HG03064 (cell line): ENCODE data around the gene RHBDF1.
"Not testable (repeated sequence)": the region's sequence is repeated elsewhere in the genome, so short reads cannot be mapped to it uniquely, and the experiment has no call there.

ENCODE experiments used
- ATAC-seq: cut with Tn5 transposase; IDR thresholded peaks from one replicate; pipeline ENCODE4 v1.9.1; 2021; ENCODE audit warnings: low read depth; ENCODE audit not compliant: unreplicated experiment

RHBDF1 gene

GRCh38 chr16:41439-42068 is 30.9 kb downstream of the RHBDF1 start:
- ATAC-seq, result no peak

- peak; percentile 72 for ATAC-seq
Measured at GRCh38 chr16:38941-39892, 33.2 kb downstream of the RHBDF1 start.

DNA sequence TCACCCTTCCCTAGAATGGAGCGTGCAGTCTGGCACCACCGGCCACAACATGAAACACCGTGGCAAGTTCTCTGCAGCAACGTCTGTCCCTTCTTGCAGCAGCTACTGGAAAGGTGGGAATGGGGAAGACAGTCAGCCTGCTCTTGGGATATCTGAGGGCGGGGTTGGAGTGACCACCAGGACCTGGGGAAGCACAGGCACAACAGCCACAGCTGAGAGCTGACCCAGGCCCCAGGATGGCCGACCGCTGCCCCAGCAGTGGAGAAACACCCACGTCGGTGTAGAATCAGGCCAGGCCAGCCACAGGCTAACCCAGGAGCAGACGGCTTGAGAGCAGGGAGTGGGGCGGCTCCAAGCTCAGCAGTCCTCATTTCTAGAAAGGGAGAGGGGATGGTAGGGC is 34.2 kb downstream of the RHBDF1 start:
- not testable (repeated sequence) for ATAC-seq

GRCh38 chr16:37511-37910 is 34.9 kb downstream of the RHBDF1 start:
- no peak for ATAC-seq

- no peak for ATAC-seq
Measured at GRCh38 chr16:36336-36984, 36.0 kb downstream of the RHBDF1 start.

DNA sequence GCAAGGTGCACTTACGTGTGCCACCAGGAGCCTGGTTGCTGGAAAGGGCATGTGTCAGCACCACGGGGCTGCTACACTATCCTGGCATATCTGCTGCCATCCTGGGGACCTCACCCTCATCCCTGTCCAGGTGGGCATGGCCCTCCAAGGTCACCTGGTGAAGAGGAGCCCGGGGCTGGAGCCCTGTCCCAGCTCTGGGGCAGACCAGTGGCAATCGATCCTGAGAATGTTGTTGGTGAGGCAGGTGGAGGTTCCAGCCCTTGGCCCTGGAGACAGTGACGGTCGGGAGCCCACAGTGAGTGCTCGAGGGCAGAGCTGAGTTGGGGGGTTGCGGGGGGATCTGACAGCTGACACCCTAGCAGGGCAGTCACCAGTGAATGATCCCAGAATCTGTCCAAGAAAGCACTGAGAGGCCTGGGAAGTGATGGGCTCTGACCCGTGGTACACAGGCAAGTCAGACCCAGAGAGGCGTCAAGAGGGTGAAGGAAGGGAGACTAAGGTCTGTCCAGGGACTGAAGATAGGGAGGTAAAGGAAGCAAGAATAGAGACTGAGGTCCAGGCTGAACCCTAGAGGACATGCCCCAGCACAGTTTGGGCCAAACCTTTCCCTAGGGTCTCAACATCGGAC is 36.6 kb downstream of the RHBDF1 start:
- ATAC-seq, result no peak

DNA sequence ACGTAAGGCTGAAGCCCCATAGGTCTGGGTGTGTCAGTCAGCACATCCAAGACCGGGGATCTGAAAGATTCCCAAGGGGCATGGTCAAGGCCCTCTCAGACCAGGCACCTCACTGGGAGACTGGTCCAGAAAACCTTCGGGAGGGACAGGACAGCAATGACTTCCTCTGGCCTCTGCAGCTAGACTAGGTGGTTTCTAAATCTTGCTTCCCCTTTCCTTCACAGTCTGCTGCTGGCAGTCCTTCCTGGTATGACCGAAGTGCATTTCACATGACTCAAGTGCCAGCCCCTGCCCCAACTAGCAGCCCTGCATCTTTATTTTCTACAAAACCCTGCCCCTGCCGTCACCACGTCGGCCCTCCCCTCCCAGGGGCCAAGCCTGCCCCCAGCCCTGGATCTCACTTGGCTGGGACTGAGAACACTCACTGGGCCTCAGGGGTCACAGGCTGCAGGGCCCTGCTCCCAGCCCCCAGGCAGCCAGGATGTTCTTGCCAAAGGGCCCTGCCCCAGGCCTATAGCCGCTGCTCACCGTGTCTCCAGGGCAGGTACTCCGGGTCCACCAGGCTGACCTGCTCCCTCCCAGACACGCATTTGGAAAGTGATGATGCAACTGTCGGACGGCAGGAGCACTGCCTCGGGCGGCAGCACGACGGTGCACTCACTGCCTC is 37.3 kb downstream of the RHBDF1 start:
- no peak for ATAC-seq

- ATAC-seq, result no peak
Measured at GRCh38 chr16:34648-34987, 37.8 kb downstream of the RHBDF1 start.

- no peak for ATAC-seq
Measured at GRCh38 chr16:33877-34647, 38.4 kb downstream of the RHBDF1 start.

DNA sequence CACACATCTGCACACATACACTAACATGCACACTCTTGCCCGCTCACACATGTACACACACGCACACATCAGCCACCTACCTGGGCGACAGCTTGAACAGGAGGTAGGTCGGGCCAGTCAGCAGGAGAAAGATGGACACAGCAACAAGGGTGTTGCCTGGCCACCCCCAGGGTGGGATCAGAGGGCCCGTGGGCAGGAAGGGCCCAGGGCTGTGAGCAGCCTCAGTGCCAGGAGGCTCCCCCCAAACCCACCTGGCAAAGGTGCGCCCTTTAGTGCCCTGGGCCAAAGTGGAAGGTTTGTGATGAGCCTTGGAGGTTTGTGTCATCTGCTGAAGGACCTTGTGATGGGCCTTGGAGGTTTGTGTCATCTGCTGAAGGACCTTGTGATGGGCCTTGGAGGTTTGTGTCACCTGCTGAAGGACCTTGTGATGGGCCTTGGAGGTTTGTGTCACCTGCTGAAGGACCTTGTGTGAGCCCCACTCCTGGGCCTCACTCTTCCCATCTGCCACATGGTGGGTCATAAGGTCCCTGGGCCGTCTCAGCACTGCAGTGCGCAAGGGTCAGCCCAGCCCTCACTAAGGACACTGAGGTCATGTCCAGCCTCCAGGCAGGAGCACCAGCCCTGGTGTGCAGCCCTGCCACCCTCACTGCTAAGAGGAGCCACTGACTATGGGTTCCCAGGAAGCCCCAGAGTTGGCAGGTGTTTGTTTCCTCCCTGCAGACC is 39.1 kb downstream of the RHBDF1 start:
- not testable (repeated sequence) for ATAC-seq

DNA sequence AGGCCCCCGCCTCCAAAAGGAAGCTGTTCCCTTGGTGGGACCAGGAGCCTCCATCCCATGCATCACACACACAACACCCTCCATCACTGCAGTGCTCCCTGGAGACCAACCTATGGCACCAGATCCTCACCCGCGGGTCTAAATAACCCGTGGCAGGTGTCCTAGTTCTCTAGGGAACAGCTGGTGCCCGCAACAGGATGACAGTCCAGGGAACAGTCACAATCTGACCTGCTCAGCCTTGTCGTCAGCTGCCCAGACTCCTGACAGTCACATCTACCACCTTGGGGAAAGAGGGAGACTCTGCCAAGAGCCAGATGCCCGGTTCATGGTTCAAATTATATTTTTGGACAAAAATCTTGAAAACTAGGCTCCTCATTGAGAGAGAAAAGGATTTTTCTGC is 41.8 kb downstream of the RHBDF1 start:
- not testable (repeated sequence) for ATAC-seq

DNA sequence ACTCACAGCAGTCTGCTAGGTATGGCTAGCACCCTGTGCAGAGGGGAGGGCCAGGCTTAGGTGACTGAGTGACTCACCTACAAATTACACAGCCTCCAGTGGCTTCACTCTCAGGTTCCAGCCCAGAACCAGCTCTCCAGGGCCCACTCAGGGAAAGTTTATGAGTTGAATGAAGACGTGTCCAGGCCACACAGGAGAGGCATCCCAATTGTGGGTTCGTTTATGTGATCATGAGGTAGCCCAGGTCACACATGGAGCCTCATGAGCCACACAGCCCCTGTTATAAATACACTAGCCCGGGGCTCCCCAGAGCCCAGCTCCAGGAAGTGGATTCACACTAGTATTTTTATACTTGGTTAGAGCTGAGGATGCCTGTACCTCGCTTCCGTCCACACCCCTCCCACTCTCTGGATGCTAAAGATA is 46.5 kb downstream of the RHBDF1 start:
- not testable (repeated sequence) for ATAC-seq

DNA sequence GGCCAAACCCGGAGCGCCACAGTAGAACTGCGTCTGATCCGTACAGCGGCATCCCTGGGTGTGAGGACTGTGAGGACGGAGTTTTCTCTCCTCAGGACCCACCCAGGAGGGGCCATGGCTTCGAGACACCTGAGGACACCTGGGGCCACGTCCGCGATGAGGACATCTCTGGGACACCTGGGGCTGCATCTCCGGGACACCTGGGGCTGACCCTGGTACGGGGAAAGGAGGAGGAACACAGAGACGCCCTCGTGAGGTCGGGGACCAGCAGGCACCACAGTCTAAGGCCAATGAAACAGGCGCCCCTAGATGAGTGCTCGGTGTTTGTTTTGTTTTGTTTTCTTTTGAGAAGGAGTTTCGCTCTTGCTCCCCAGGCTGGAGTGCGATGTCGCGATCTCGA is 48.3 kb downstream of the RHBDF1 start:
- ATAC-seq, result not testable (repeated sequence)

GRCh38 chr16:20886-21285 is 51.5 kb downstream of the RHBDF1 start:
- ATAC-seq, result not testable (repeated sequence)

GRCh38 chr16:17062-17765 is 55.2 kb downstream of the RHBDF1 start:
- ATAC-seq, result not testable (repeated sequence)

- ATAC-seq, result not testable (repeated sequence)
Measured at GRCh38 chr16:10772-11171, 61.7 kb downstream of the RHBDF1 start.

DNA sequence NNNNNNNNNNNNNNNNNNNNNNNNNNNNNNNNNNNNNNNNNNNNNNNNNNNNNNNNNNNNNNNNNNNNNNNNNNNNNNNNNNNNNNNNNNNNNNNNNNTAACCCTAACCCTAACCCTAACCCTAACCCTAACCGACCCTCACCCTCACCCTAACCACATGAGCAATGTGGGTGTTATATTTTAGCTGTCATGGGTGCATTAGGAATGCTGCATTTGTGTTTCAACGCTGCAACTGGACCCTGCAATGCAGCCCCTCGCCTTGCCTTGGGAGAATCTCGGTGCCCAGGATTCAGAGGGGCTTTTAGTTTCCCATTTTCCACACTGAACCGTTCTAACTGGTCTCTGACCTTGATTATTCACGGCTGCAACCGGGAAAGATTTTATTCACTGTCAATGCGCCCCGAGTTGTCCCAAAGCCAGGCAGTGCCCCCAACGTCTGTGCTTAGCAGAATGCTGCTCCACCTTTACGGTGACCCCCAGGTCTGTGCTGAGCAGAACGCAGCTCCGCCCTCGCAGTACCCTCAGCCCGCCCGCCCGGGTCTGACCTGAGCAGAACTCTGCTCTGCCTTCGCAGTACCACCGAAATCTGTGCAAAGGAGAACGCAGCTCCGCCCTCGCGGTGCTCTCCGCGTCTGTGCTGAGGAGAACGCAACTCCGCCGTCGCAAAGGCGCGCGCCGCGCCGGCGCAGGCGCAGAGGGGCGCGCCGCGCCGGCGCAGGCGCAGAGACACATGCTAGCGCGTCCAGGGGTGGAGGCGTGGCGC is 62.3 kb downstream of the RHBDF1 start:
- no peak for ATAC-seq
